SU-DHL-6 (cell line): ENCODE data around the gene ITPRIPL2.

Experiments used
- H2AFZ ChIP-seq: fragments of 200-600 bp; sonication (generic); 2 replicates; pipeline ENCODE4 v1.6.1; 2014; ENCODE audit warnings: low read depth, mild to moderate bottlenecking, moderate library complexity, mixed read lengths, antibody characterized with exemption, low read length; ENCODE audit not compliant: severe bottlenecking
- H3F3A ChIP-seq: fragments of 200-600 bp; shearing (Covaris generic); 2 replicates; pipeline ENCODE4 v1.6.0; 2016; ENCODE audit warnings: antibody characterized with exemption, mild to moderate bottlenecking; ENCODE audit not compliant: insufficient read depth
- H3K27ac ChIP-seq: fragments of 200-600 bp; sonication (generic); 2 replicates; pipeline ENCODE4 v1.5.1; 2016; ENCODE audit warnings: low read depth, mild to moderate bottlenecking, low read length, moderate library complexity, mixed read lengths
- H3K27me3 ChIP-seq: fragments of 200-600 bp; sonication (generic), shearing (Covaris generic); 2 replicates; pipeline ENCODE4 v1.6.0; 2014; ENCODE audit warnings: mild to moderate bottlenecking, low read length
- H3K36me3 ChIP-seq: fragments of 200-600 bp; sonication (generic); 2 replicates; pipeline ENCODE4 v1.6.1; 2014; ENCODE audit warnings: mild to moderate bottlenecking, low read length, mixed read lengths
- H3K4me2 ChIP-seq: fragments of 300-600, 200-600 bp; shearing (Covaris generic), sonication (generic); 2 replicates; pipeline ENCODE4 v1.6.0; 2014; ENCODE audit warnings: low read length, low read depth, mild to moderate bottlenecking; ENCODE audit not compliant: poor library complexity, severe bottlenecking
- H3K4me3 ChIP-seq: fragments of 200-600 bp; sonication (generic); 2 replicates; pipeline ENCODE4 v1.5.1; 2014; ENCODE audit warnings: antibody characterized with exemption, low read length, mild to moderate bottlenecking, mixed read lengths; ENCODE audit not compliant: insufficient read depth, poor library complexity, severe bottlenecking
- H3K79me2 ChIP-seq: fragments of 200-600 bp; sonication (generic); 2 replicates; pipeline ENCODE4 v1.6.1; 2014; ENCODE audit warnings: mild to moderate bottlenecking, low read length, moderate library complexity; ENCODE audit not compliant: insufficient read depth
- H3K9ac ChIP-seq: fragments of 200-600 bp; sonication (generic); 2 replicates; pipeline ENCODE4 v1.7.0; 2014; ENCODE audit warnings: mild to moderate bottlenecking, low read length
- H3K9me2 ChIP-seq: fragments of 200-600 bp; sonication (generic); replicated peaks from 2 replicates; pipeline ENCODE4 v1.6.1; 2014; ENCODE audit warnings: low read length; ENCODE audit not compliant: insufficient read depth
- H3K9me3 ChIP-seq: fragments of 200-600 bp; sonication (generic); 2 replicates; pipeline ENCODE4 v1.6.1; 2014; ENCODE audit warnings: low read length, mixed read lengths; ENCODE audit not compliant: insufficient read depth
- H4K20me1 ChIP-seq: fragments of 200-600 bp; sonication (generic); 2 replicates; pipeline ENCODE4 v1.6.1; 2014; ENCODE audit warnings: low read depth, mild to moderate bottlenecking, antibody characterized with exemption, low read length, moderate library complexity, mixed read lengths
- EZH2phosphoT487 ChIP-seq: fragments of 200-600 bp; sonication (generic), shearing (Covaris generic); conservative IDR thresholded peaks from 2 replicates; pipeline ENCODE4 v1.6.1; 2018; ENCODE audit warnings: mild to moderate bottlenecking, antibody characterized with exemption, low read length, moderate library complexity, mixed read lengths
- TF ChIP-seq, protein P1 (sequence below): fragments of 200-600 bp; sonication (generic); IDR thresholded peaks from one replicate; pipeline ENCODE4 v1.5.1; 2017; ENCODE audit warnings: antibody characterized with exemption, mild to moderate bottlenecking, low read length, moderate library complexity; ENCODE audit not compliant: insufficient read depth, poor library complexity, severe bottlenecking

ITPRIPL2 gene

DNA sequence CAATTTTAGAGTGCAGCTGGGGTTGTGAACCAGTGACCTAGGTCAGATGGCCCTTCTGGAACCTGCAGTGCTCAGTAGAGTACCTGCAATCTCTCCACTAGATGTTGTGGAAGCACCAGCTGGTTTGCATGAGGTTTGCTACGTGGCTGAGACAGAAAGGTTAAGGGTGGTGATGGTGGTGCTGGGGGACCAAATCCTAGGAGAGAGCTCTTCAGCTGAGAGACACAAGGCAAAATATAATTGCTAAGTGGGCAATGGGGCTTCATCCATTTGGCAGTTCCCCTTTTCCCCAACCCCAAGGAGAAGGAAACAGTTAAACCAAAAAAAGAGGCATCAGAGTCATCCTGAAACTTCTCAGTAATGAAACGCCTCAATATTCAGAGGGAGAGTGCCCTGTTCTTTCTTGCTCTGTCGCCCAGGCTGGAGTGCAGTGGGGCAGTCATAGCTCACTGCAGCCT lies 13.9 kb downstream of the ITPRIPL2 start:
- TF ChIP-seq, protein P1, sequence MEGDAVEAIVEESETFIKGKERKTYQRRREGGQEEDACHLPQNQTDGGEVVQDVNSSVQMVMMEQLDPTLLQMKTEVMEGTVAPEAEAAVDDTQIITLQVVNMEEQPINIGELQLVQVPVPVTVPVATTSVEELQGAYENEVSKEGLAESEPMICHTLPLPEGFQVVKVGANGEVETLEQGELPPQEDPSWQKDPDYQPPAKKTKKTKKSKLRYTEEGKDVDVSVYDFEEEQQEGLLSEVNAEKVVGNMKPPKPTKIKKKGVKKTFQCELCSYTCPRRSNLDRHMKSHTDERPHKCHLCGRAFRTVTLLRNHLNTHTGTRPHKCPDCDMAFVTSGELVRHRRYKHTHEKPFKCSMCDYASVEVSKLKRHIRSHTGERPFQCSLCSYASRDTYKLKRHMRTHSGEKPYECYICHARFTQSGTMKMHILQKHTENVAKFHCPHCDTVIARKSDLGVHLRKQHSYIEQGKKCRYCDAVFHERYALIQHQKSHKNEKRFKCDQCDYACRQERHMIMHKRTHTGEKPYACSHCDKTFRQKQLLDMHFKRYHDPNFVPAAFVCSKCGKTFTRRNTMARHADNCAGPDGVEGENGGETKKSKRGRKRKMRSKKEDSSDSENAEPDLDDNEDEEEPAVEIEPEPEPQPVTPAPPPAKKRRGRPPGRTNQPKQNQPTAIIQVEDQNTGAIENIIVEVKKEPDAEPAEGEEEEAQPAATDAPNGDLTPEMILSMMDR, result no peak
- TF ChIP-seq EZH2phosphoT487, result no peak
- H3K9ac ChIP-seq, result no peak overlapping the region
- H3K4me2 ChIP-seq, result no peak overlapping the region
- H3K36me3 ChIP-seq, result no peaks in the 10 kb centered on the region
- H3K79me2 ChIP-seq, result no peaks in the 10 kb centered on the region
- H4K20me1 ChIP-seq, result no peaks in the 10 kb centered on the region
- H3K4me3 ChIP-seq, result no peak overlapping the region
- H3K27me3 ChIP-seq, result no peaks in the 10 kb centered on the region
- no peaks in the 10 kb centered on the region for H3K9me2 ChIP-seq
- H3K9me3 ChIP-seq, result no peaks in the 10 kb centered on the region
- no peak overlapping the region for H2AFZ ChIP-seq
- H3F3A ChIP-seq, result no peaks in the 10 kb centered on the region
- H3K27ac ChIP-seq, result no peak overlapping the region

- Histone ChIP-seq H3K27ac (no peak overlapping the region), H3K4me2 (no peak overlapping the region), H3F3A (no peaks in the 10 kb centered on the region), H3K36me3 (no peaks in the 10 kb centered on the region), H2AFZ (no peak overlapping the region), H3K4me3 (no peak overlapping the region), H3K9ac (no peak overlapping the region), H3K9me2 (no peaks in the 10 kb centered on the region), H3K27me3 (no peaks in the 10 kb centered on the region), H4K20me1 (no peaks in the 10 kb centered on the region), H3K9me3 (no peaks in the 10 kb centered on the region), H3K79me2 (no peaks in the 10 kb centered on the region)
- no peak for TF ChIP-seq EZH2phosphoT487
- TF ChIP-seq, protein P1, result no peak
Observed at GRCh38 chr16:19128454-19129200, 14.9 kb downstream of the ITPRIPL2 start.

- no peaks in the 10 kb centered on the region for H4K20me1 ChIP-seq
- H3K9me2 ChIP-seq, result no peaks in the 10 kb centered on the region
- no peak overlapping the region for H3K27ac ChIP-seq
- H3K9me3 ChIP-seq, result no peaks in the 10 kb centered on the region
- no peak overlapping the region for H2AFZ ChIP-seq
- H3K4me3 ChIP-seq, result no peak overlapping the region
- no peaks in the 10 kb centered on the region for H3K36me3 ChIP-seq
- no peak for TF ChIP-seq EZH2phosphoT487
- TF ChIP-seq, protein P1, result no peak
- no peaks in the 10 kb centered on the region for H3K27me3 ChIP-seq
- H3K4me2 ChIP-seq, result no peak overlapping the region
- no peaks in the 10 kb centered on the region for H3K79me2 ChIP-seq
- no peaks in the 10 kb centered on the region for H3F3A ChIP-seq
- no peak overlapping the region for H3K9ac ChIP-seq
Observed at GRCh38 chr16:19130385-19130784, 16.6 kb downstream of the ITPRIPL2 start.
